Heart left ventricle (tissue), 13 donors: Measurements from ENCODE around the gene ALPL.

Experiments used
- POLR2A ChIP-seq, 2 donors: fragments of 450-650 bp; IDR thresholded peaks; one replicate each; pipeline ENCODE4 v1.6.1; 2017; ENCODE audit warnings: antibody characterized with exemption in 2 of 2, mild to moderate bottlenecking in 2 of 2, moderate library complexity in 2 of 2
- TF ChIP-seq, protein P1 (sequence below), 12 donors: fragments of 200-600 bp; sonication (generic) in 4 of 12; IDR thresholded peaks; one replicate each; pipeline versions ENCODE4 v1.5.0 to v1.8.0; 2018 to 2022; ENCODE audit warnings: antibody characterized with exemption in 12 of 12, mild to moderate bottlenecking in 5 of 12
- donor health status: ischemic (EF 13 %, LVEDD 7.1; RV severe dilation, severe dysfunction).
- donor health status: DM: no; HTN: yes; CAD: no.
- donor health status: DM: no; HTN: no; CAD: no.
- donor health status: ischemic (EF 25% LVEDD 6.9; RV normal size, moderate dysfunction).
- donor health status: ischemic (EF 25% LVEDD 5.7; RV mildly dilated, moderate dysfunction).
- donor health status: ischemic (EF 35%, LVEDD 5.7; RV mildly dilated, moderate dysfunction).
- donor health status: nonischemic (EF 11% LVEDD 7.7; RV severe dilation, severe dysfunction).
- donor health status: DM: yes; HTN: yes; CAD: no.
- donor health status: PGD.
- donor health status: ischemic (EF 29% LVEDD 5.4; RV normal size, mild dysfunction).
- donor health status: nonischemic (EF 23%, LVEDD 6.1; RV moderate dilation, normal function).

DNA sequence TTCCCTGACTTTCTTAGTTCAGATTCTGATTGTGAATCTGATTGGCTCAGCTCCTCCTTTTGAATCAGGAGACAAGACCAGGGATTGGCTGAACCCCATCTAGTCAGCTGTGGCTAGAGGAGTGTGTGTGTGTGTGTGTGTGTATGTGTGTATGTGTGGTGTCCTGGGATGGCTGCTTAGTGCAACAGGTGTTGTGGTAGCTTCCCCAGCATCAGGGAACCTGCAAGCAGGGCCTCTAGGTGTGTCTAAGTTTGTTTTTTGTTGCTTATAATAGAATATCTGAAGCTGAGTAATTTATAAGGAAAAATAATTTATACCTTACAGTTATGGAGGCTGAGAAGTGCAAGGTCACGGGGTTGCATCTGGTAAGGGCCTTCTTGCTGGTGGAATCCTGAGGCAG lies 13.2 kb upstream of the ALPL start:
- TF ChIP-seq, protein P1, sequence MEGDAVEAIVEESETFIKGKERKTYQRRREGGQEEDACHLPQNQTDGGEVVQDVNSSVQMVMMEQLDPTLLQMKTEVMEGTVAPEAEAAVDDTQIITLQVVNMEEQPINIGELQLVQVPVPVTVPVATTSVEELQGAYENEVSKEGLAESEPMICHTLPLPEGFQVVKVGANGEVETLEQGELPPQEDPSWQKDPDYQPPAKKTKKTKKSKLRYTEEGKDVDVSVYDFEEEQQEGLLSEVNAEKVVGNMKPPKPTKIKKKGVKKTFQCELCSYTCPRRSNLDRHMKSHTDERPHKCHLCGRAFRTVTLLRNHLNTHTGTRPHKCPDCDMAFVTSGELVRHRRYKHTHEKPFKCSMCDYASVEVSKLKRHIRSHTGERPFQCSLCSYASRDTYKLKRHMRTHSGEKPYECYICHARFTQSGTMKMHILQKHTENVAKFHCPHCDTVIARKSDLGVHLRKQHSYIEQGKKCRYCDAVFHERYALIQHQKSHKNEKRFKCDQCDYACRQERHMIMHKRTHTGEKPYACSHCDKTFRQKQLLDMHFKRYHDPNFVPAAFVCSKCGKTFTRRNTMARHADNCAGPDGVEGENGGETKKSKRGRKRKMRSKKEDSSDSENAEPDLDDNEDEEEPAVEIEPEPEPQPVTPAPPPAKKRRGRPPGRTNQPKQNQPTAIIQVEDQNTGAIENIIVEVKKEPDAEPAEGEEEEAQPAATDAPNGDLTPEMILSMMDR (IDR thresholded peaks at IDR 0.05): no peak
- TF ChIP-seq POLR2A (IDR thresholded peaks at IDR 0.05): no peak
